HepG2 (cell line): ENCODE measurements around the gene COASY. TPM values are rescaled to one million over a fixed set of nuclear protein-coding genes. Genes with fewer than 3 reads are reported as not detected.
A peak's percentile ranks its signal among the peaks of the same experiment; 100 is the strongest.

Experiments used
- ATF2 ChIP-seq: sonication (generic); formaldehyde crosslinking; IDR thresholded peaks from 2 replicates; pipeline ENCODE4 v1.4.0; 2020; ENCODE audit warnings: missing genetic modification reagents
- BCL6 ChIP-seq: IDR thresholded peaks from 2 replicates; pipeline ENCODE4 v1.6.1; 2016; ENCODE audit warnings: missing genetic modification reagents, missing compliant biosample characterization
- E2F5 ChIP-seq: sonication (generic); formaldehyde crosslinking; conservative IDR thresholded peaks from 2 replicates; pipeline ENCODE4 v1.4.0; 2020; ENCODE audit warnings: missing genetic modification reagents
- EP300 ChIP-seq, 3 experiments: sonication (generic) in 1 of 3; formaldehyde crosslinking in 1 of 3; IDR thresholded peaks; 2 replicates each; pipeline versions ENCODE4 v1.5.1 to v1.6.1; 2011 to 2020; ENCODE audit warnings: low read depth in 2 of 3, low read length in 2 of 3, borderline replicate concordance in 1 of 3, improper control_type of control experiment in 1 of 3, mild to moderate bottlenecking in 1 of 3, missing genetic modification reagents in 1 of 3, moderate library complexity in 1 of 3
- HMGXB4 ChIP-seq, 2 experiments: sonication (generic) in 1 of 2; formaldehyde crosslinking in 1 of 2; IDR thresholded peaks; 2 replicates each; pipeline versions ENCODE4 v1.4.0 to v1.6.1; 2018 to 2020; ENCODE audit warnings: missing genetic modification reagents in 2 of 2, borderline replicate concordance in 1 of 2, low read depth in 1 of 2, mild to moderate bottlenecking in 1 of 2, missing biosample characterization in 1 of 2
- ISX ChIP-seq: sonication (generic); formaldehyde crosslinking; conservative IDR thresholded peaks from 2 replicates; pipeline ENCODE4 v1.5.0; 2020; ENCODE audit warnings: missing genetic modification reagents
- JUND ChIP-seq: sonication (generic); formaldehyde crosslinking; IDR thresholded peaks from 2 replicates; pipeline ENCODE4 v1.8.0; 2022; ENCODE audit warnings: mild to moderate bottlenecking, missing genetic modification reagents
- KLF15 ChIP-seq: sonication (generic); formaldehyde crosslinking; IDR thresholded peaks from 2 replicates; pipeline ENCODE4 v1.8.1; 2023; ENCODE audit warnings: borderline replicate concordance, mild to moderate bottlenecking, inconsistent platforms, missing genetic modification reagents, mixed read lengths
- POGZ ChIP-seq: sonication (generic); formaldehyde crosslinking; IDR thresholded peaks from 2 replicates; pipeline ENCODE4 v1.4.0; 2020; ENCODE audit warnings: mild to moderate bottlenecking, missing genetic modification reagents
- RELA ChIP-seq: sonication (generic); formaldehyde crosslinking; IDR thresholded peaks from 2 replicates; pipeline ENCODE4 v1.4.0; 2020; ENCODE audit warnings: missing genetic modification reagents
- THYN1 ChIP-seq: sonication (generic); formaldehyde crosslinking; IDR thresholded peaks from 2 replicates; pipeline ENCODE4 v1.8.1; 2023; ENCODE audit warnings: low read depth, mild to moderate bottlenecking, moderate library complexity, missing genetic modification reagents, borderline replicate concordance
- ZBTB14 ChIP-seq: sonication (generic); formaldehyde crosslinking; IDR thresholded peaks from 2 replicates; pipeline ENCODE4 v1.4.0; 2020; ENCODE audit warnings: missing genetic modification reagents
- ZFAT ChIP-seq: sonication (generic); formaldehyde crosslinking; conservative IDR thresholded peaks from 2 replicates; pipeline ENCODE4 v1.8.1; 2023; ENCODE audit warnings: missing genetic modification reagents, inconsistent platforms
- ZNF280B ChIP-seq: sonication (generic); formaldehyde crosslinking; IDR thresholded peaks from 2 replicates; pipeline ENCODE4 v1.5.0; 2020; ENCODE audit warnings: missing genetic modification reagents, mild to moderate bottlenecking, borderline replicate concordance
- ZNF337 ChIP-seq: sonication (generic); formaldehyde crosslinking; IDR thresholded peaks from 2 replicates; pipeline ENCODE4 v1.5.1; 2020; ENCODE audit warnings: missing genetic modification reagents, low read depth, mild to moderate bottlenecking, borderline replicate concordance
- ZNF362 ChIP-seq: sonication (generic); formaldehyde crosslinking; IDR thresholded peaks from 2 replicates; pipeline ENCODE4 v1.4.0; 2020; ENCODE audit warnings: missing genetic modification reagents, mild to moderate bottlenecking, borderline replicate concordance
- ZNF644 ChIP-seq: IDR thresholded peaks from 2 replicates; pipeline ENCODE4 v1.6.1; 2016; ENCODE audit warnings: low read depth
- ZNF839 ChIP-seq: sonication (generic); formaldehyde crosslinking; IDR thresholded peaks from 2 replicates; pipeline ENCODE4 v1.4.0; 2020; ENCODE audit warnings: missing genetic modification reagents, mild to moderate bottlenecking, borderline replicate concordance
- ZNF883 ChIP-seq: sonication (generic); formaldehyde crosslinking; IDR thresholded peaks from 2 replicates; pipeline ENCODE4 v1.5.1; 2020; ENCODE audit warnings: mild to moderate bottlenecking, missing genetic modification reagents; ENCODE audit errors: not compliant biosample characterization
- polyA plus RNA-seq, 8 experiments: library from polyadenylated mRNA; depleted of rRNA in 3 of 8; stranded (reverse) in 7 of 8; unstranded in 1 of 8; fragments of >200 nt; fragmentation: Illumina TruSeq in 4 of 8; extraction: Trizol in 4 of 8; gene quantifications; 2 replicates each; pipeline versions ENCODE4 v1.2.1 to v1.2.3, GENCODE V29; 2011 to 2016; ENCODE audit warnings: low read depth in 4 of 8, missing spikeins in 1 of 8, mixed read lengths in 1 of 8; ENCODE audit not compliant: insufficient read depth in 1 of 8
- total RNA-seq, 5 experiments: library from RNA; depleted of rRNA; stranded (reverse); fragments of >200 nt; fragmentation: Illumina TruSeq; extraction: Trizol; gene quantifications; 2 replicates each; pipeline ENCODE4 v1.2.3, GENCODE V29; 2016; ENCODE audit warnings: low read depth in 1 of 5

The COASY gene
- total and polyA plus RNA-seq, 2 of the 13 experiments (the other 11 are each of a cell fraction or from before 2014, with no cell fraction given): 90.7 to 125 TPM

- TF ChIP-seq E2F5 (CRISPR knock-in tag): no peak
- TF ChIP-seq ZNF839 (CRISPR knock-in tag): peak; percentile 60; the same call in 1 of the 2 replicates
- no peak for TF ChIP-seq RELA (CRISPR knock-in tag)
- TF ChIP-seq JUND (CRISPR knock-in tag): no peak
- no peak for TF ChIP-seq ZFAT (CRISPR knock-in tag)
- TF ChIP-seq KLF15 (CRISPR knock-in tag): no peak
- no peak for TF ChIP-seq THYN1 (CRISPR knock-in tag)
- TF ChIP-seq ZNF883 (CRISPR knock-in tag): no peak
- no peak for TF ChIP-seq ZNF337 (CRISPR knock-in tag)
- TF ChIP-seq ZNF644 (CRISPR knock-in tag): peak; percentile 64
- no peak for TF ChIP-seq ZNF280B (CRISPR knock-in tag)
- TF ChIP-seq POGZ (CRISPR knock-in tag): peak; percentile 68
- TF ChIP-seq ZBTB14: peak; percentile 61; the same call in 1 of the 2 replicates
- no peak for TF ChIP-seq ZNF362 (CRISPR knock-in tag)
- peak; percentile 37; the same call in 1 of the 2 replicates for TF ChIP-seq ATF2 (CRISPR knock-in tag)
- peak in 1 of 2 experiments; percentile 74; a peak in 2 of 4 replicates for TF ChIP-seq EP300 (IDR thresholded peaks at IDR 0.05; ENCODE audit: low read depth in 2 of 2, low read length in 2 of 2)
- TF ChIP-seq EP300 (CRISPR knock-in tag; IDR thresholded peaks at IDR 0.05; ENCODE audit: borderline replicate concordance): no peak; the same call in 1 of the 2 replicates
- no peak for TF ChIP-seq ISX (CRISPR knock-in tag)
- TF ChIP-seq BCL6: peak; percentile 58; the same call in 1 of the 2 replicates
- no peak; a peak in 1 of 4 replicates for TF ChIP-seq HMGXB4 (CRISPR knock-in tag; IDR thresholded peaks at IDR 0.05; ENCODE audit: borderline replicate concordance in 1 of 2, low read depth in 1 of 2)
Measured at GRCh38 chr17:42564815-42565522, 3.0 kb downstream of the COASY start (continued).
